ENCODE measurements around the gene PLA2G2D.
A peak's percentile ranks its signal among the peaks of the same experiment; 100 is the strongest.

Gene PLA2G2D, protein sequence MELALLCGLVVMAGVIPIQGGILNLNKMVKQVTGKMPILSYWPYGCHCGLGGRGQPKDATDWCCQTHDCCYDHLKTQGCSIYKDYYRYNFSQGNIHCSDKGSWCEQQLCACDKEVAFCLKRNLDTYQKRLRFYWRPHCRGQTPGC

DNA sequence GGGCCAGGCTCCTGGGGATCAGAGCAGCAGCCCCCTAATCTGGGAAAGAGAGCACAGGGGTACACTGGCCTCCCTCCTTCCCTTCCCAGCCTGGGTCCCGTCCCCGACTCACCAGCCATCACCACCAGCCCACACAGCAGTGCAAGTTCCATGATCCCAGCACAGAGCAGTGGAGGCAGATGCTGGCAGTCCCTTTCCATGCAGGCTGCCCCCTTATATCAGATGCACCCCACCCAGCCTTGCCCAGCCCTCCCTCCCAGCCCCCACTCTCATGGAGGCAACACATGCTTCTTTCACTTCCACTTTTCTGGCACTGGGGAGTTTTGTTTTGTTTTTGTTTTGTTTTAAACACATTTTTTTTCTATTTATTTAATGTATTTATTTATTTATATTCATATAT, at the start of gene PLA2G2D:
Gene PLA2G2D (minus strand): TSS at position 190 of the 400 bp plus-strand sequence. CDS start 38 bp downstream, at position 152.
- no peak within 1 kb of the TSS for H3K4me3 Mint-ChIP-seq
- no peaks in the 10 kb centered on the region for H3K9me3 Mint-ChIP-seq
- H3K4me1 Mint-ChIP-seq (ENCODE audit: low read depth): peaks cover 33% of the 10 kb centered on the region
- peak within 1 kb of the TSS; percentile 51 for H3K27ac Mint-ChIP-seq
- peaks cover 42% of the 10 kb centered on the region for H3K27me3 Mint-ChIP-seq
- intact Hi-C loops (cut with micrococcal nuclease): no loop called here
- H3K36me3 Mint-ChIP-seq (ENCODE audit: low read depth): no peaks in the 10 kb centered on the region

GRCh38 chr1:20168564-20169491, 49.5 kb upstream of the PLA2G2D start:
- H3K4me3 Mint-ChIP-seq: no peak overlapping the region
- H3K36me3 Mint-ChIP-seq (ENCODE audit: low read depth): no peaks in the 10 kb centered on the region
- H3K27me3 Mint-ChIP-seq: peaks cover 24% of the 10 kb centered on the region
- H3K4me1 Mint-ChIP-seq (ENCODE audit: low read depth): peaks cover 29% of the 10 kb centered on the region
- H3K9me3 Mint-ChIP-seq: peaks cover 13% of the 10 kb centered on the region
- H3K27ac Mint-ChIP-seq: no peak overlapping the region
- intact Hi-C loops (cut with micrococcal nuclease): no loop called here

- Mint-ChIP-seq H3K4me1 (ENCODE audit: low read depth) (peaks cover 26% of the 10 kb centered on the region), H3K9me3 (peaks cover 30% of the 10 kb centered on the region), H3K4me3 (no peak overlapping the region), H3K27me3 (peaks cover 20% of the 10 kb centered on the region), H3K36me3 (ENCODE audit: low read depth) (peaks cover 5% of the 10 kb centered on the region), H3K27ac (no peak overlapping the region)
- intact Hi-C loops (cut with micrococcal nuclease): no loop called here
These were observed 47.8 kb upstream of the PLA2G2D start for GRCh38 chr1:20167126-20167525.

GRCh38 chr1:20166051-20166450, 46.7 kb upstream of the PLA2G2D start:
- Mint-ChIP-seq H3K36me3 (ENCODE audit: low read depth) (peaks cover 6% of the 10 kb centered on the region), H3K27ac (no peak overlapping the region), H3K4me1 (ENCODE audit: low read depth) (peaks cover 20% of the 10 kb centered on the region), H3K4me3 (no peak overlapping the region), H3K27me3 (peaks cover 24% of the 10 kb centered on the region), H3K9me3 (peaks cover 41% of the 10 kb centered on the region)
- intact Hi-C loops (cut with micrococcal nuclease): no loop called here

DNA sequence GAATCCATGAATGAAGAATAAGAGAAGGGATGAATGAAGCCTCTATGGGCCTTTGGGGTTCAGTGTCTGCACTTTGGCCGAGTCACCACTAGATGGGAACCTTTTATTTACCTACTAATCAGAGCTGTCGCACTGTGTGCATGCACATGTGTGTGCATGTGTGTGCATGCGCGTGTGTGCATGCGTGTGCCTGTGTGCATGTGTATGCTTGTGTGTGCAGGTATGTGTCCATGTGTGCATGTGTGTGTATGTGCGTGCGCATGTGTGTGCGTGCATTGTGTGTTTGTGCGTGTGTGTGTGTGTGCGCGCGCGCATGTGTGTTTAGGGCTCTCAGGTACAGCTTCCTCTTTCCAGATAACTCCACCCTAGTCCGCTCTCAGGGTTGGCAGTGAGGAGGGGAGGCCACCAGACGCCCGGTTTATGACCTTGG, 46.2 kb upstream of the PLA2G2D start:
- H3K4me3 Mint-ChIP-seq: no peak overlapping the region
- H3K27ac Mint-ChIP-seq: no peak overlapping the region
- peaks cover 6% of the 10 kb centered on the region for H3K36me3 Mint-ChIP-seq (ENCODE audit: low read depth)
- H3K4me1 Mint-ChIP-seq (ENCODE audit: low read depth): peaks cover 19% of the 10 kb centered on the region
- H3K27me3 Mint-ChIP-seq: peaks cover 24% of the 10 kb centered on the region
- intact Hi-C loops (cut with micrococcal nuclease): no loop called here
- peaks cover 46% of the 10 kb centered on the region for H3K9me3 Mint-ChIP-seq

DNA sequence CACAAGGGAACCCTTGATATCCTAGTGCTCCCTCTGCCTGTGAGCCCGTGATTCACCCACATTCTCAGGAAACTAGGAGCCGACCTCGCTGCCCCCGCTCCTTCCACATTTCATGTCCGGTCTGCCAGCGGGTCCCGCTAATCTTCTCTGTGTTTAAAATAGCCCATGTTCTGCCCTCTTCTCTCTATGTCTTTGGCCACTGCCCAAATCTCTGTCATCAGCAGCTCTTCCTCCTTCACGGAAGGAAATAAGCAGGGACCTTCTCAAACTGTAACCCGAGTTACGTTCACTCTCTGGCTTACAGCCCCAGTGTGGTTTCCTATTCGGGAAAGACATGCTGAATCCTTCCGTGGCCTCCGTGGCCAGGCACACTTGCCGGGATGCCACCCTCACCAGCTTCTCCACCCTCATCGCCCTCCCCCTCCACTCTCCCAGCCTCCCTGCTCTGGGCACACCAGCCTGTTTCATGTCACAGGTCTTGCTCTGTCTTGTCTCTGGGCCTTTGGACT, 45.4 kb upstream of the PLA2G2D start:
- Mint-ChIP-seq H3K27me3 (peaks cover 24% of the 10 kb centered on the region), H3K9me3 (peaks cover 54% of the 10 kb centered on the region), H3K36me3 (ENCODE audit: low read depth) (peaks cover 6% of the 10 kb centered on the region), H3K27ac (no peak overlapping the region), H3K4me1 (ENCODE audit: low read depth) (peaks cover 19% of the 10 kb centered on the region), H3K4me3 (no peak overlapping the region)
- intact Hi-C loops (cut with micrococcal nuclease): no loop called here

DNA sequence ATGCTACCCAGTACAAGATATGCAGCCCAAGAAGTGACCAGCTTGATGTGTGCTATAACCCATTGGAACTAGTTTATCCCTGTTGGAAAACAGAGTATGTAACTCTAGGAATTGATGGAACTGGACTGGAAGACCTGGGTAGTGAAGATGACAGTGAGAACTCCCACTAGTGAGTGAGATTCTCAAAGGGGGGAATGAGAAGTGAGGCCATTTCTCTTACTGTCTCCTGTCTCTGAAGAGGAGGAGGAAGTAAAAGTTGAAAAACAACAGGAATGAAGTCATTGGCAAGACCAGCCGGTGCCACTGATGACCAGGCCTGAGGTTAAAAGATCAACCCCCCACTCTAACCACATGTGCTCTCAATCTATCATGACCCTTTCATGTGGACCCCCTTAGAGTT, 40.7 kb upstream of the PLA2G2D start:
- Mint-ChIP-seq H3K27ac (no peak overlapping the region), H3K36me3 (ENCODE audit: low read depth) (peaks cover 6% of the 10 kb centered on the region), H3K4me1 (ENCODE audit: low read depth) (peaks cover 6% of the 10 kb centered on the region), H3K9me3 (peaks cover 80% of the 10 kb centered on the region), H3K4me3 (no peak overlapping the region), H3K27me3 (peaks cover 14% of the 10 kb centered on the region)
- intact Hi-C loops (cut with micrococcal nuclease): no loop called here

DNA sequence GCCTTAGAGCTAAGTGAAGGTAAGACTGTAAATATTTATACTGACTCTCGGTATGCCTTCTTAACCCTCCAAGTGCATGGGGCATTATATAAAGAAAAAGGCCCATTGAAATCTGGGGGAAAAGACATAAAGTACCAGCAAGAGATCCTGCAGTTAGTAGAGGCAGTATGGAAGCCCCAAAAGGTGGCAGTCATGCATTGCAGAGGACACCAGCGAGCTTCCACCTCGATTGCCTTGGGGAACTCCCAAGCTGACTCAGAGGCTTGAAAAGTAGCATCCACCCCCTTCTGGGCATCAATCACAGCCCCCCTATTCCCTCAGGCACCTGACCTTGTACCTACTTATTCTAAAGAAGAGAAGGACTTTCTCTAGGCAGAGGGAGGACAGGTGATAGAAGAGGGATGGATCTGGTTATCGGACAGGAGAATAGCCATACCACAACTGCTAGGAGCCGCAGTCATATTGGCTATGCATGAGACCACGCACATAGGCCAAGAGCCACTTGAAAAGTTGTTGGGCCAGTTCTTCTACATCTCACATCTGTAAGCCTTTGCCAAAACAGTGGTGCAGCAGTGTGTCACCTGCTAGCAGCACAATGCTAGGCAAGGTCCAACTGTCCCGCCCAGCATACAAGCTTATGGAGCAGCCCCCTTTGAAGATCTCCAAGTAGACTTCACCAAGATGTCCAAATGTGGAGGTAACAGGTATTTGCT, 39.2 kb upstream of the PLA2G2D start:
- H3K27me3 Mint-ChIP-seq: peaks cover 8% of the 10 kb centered on the region
- H3K4me1 Mint-ChIP-seq (ENCODE audit: low read depth): peaks cover 14% of the 10 kb centered on the region
- no peak overlapping the region for H3K27ac Mint-ChIP-seq
- peaks cover 67% of the 10 kb centered on the region for H3K9me3 Mint-ChIP-seq
- intact Hi-C loops (cut with micrococcal nuclease): no loop called here
- H3K4me3 Mint-ChIP-seq: no peak overlapping the region
- H3K36me3 Mint-ChIP-seq (ENCODE audit: low read depth): peaks cover 6% of the 10 kb centered on the region

GRCh38 chr1:20154301-20154831, 35.0 kb upstream of the PLA2G2D start:
- no peaks in the 10 kb centered on the region for H3K36me3 Mint-ChIP-seq (ENCODE audit: low read depth)
- peak overlapping the region; percentile 78 for H3K27ac Mint-ChIP-seq
- H3K4me3 Mint-ChIP-seq: no peak overlapping the region
- peaks cover 26% of the 10 kb centered on the region for H3K27me3 Mint-ChIP-seq
- peaks cover 28% of the 10 kb centered on the region for H3K4me1 Mint-ChIP-seq (ENCODE audit: low read depth)
- intact Hi-C loops (cut with micrococcal nuclease): no loop called here
- H3K9me3 Mint-ChIP-seq: peaks cover 25% of the 10 kb centered on the region

GRCh38 chr1:20153000-20153418, 33.7 kb upstream of the PLA2G2D start:
- intact Hi-C loops (cut with micrococcal nuclease): loop anchor here (1.0 to 2.0 kb wide), 3 partner anchors 52 to 234 kb away; no protein-coding TSS in a partner anchor
- Mint-ChIP-seq H3K9me3 (peaks cover 12% of the 10 kb centered on the region), H3K4me3 (no peak overlapping the region), H3K27me3 (peaks cover 29% of the 10 kb centered on the region), H3K36me3 (ENCODE audit: low read depth) (no peaks in the 10 kb centered on the region), H3K4me1 (ENCODE audit: low read depth) (peaks cover 28% of the 10 kb centered on the region), H3K27ac (peak overlapping the region; percentile 78)

DNA sequence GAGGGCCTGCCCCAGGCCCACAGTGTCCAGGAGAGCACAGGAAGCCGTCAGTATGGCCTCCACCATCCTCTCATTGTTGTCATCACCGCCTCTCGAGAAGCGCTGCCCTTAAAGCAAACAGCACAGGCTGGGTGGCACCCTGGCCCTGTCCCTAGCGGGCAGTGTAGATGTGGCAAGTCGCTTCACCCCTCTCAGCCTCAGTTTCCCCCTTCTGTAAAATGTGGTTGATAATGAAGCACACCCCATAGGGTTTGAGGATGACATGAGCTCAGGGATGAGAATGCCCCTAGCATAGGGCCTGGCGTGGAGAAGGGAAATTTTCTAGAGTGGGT, 33.2 kb upstream of the PLA2G2D start:
- Mint-ChIP-seq H3K27me3 (peaks cover 31% of the 10 kb centered on the region), H3K36me3 (ENCODE audit: low read depth) (no peaks in the 10 kb centered on the region), H3K4me1 (ENCODE audit: low read depth) (peaks cover 28% of the 10 kb centered on the region), H3K27ac (peak overlapping the region; percentile 78), H3K4me3 (no peak overlapping the region), H3K9me3 (peaks cover 7% of the 10 kb centered on the region)
- intact Hi-C loops (cut with micrococcal nuclease): loop anchor here (1.0 to 2.0 kb wide), 3 partner anchors 51 to 234 kb away; no protein-coding TSS in a partner anchor

DNA sequence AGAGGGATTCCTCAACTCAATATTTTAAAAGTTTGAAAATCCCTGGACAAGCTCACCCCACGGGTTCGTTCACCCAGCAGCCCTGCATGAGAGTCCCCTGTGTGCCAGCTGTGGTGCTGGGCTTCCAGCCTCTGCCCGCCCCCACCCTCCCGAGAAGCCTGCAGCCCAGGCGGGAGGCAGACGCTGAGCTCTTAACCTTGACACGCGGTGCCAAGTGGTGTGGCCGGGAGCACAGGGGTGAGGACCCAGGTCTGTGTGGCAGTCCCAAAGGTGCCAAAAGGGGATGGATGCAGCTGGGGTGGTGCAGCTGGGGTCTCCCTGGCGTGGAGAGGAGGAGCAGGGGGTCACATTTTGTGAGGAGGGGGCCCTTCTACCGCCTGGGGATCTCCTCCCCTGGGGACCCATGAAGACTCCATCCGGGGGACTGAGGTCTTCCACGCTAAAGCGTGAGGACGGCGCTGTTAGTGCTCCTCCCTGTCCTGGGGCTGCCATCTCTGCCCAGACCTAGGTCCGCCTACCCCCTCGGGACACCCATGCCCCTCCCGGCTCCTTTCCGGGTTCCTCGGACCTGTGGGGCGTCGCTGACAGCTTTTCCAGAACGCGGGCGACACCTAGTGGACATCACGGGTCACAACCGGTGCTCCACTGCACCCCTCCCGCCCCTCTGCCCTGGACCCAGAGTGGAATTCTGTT, 32.7 kb upstream of the PLA2G2D start:
- no peaks in the 10 kb centered on the region for H3K36me3 Mint-ChIP-seq (ENCODE audit: low read depth)
- H3K4me3 Mint-ChIP-seq: peak overlapping the region; percentile 50
- H3K27me3 Mint-ChIP-seq: peaks cover 29% of the 10 kb centered on the region
- H3K4me1 Mint-ChIP-seq (ENCODE audit: low read depth): peaks cover 28% of the 10 kb centered on the region
- intact Hi-C loops (cut with micrococcal nuclease): loop anchor here (1.0 to 2.0 kb wide), 3 partner anchors 51 to 233 kb away; no protein-coding TSS in a partner anchor
- H3K9me3 Mint-ChIP-seq: peaks cover 2% of the 10 kb centered on the region
- H3K27ac Mint-ChIP-seq: peak overlapping the region; percentile 78

- no peaks in the 10 kb centered on the region for H3K36me3 Mint-ChIP-seq (ENCODE audit: low read depth)
- peaks cover 30% of the 10 kb centered on the region for H3K27me3 Mint-ChIP-seq
- no peak overlapping the region for H3K27ac Mint-ChIP-seq
- no peaks in the 10 kb centered on the region for H3K9me3 Mint-ChIP-seq
- H3K4me3 Mint-ChIP-seq: no peak overlapping the region
- intact Hi-C loops (cut with micrococcal nuclease): no loop called here
- peaks cover 28% of the 10 kb centered on the region for H3K4me1 Mint-ChIP-seq (ENCODE audit: low read depth)
These were observed 31.6 kb upstream of the PLA2G2D start for GRCh38 chr1:20150969-20151368.
